Activated CD4-positive, alpha-beta T cell treated with anti-CD3 and anti-CD28 coated beads for 36 hours (primary cell): ENCODE data around the gene HIF1A. TPM values are rescaled to one million over a fixed set of nuclear protein-coding genes. Genes with fewer than 3 reads are reported as not detected.
A peak's percentile ranks its signal among the peaks of the same experiment; 100 is the strongest.
"Not testable (repeated sequence)": the region's sequence is repeated elsewhere in the genome, so short reads cannot be mapped to it uniquely, and the experiment has no call there.

Source experiments
- ATAC-seq: fragments of 200-7000 bp; cut with Tn5 transposase; one replicate; pipeline ENCODE4 v1.10.0; 2021; ENCODE audit warnings: mild to moderate bottlenecking, moderate library complexity
- CTCF ChIA-PET: fragments of 350-600 bp; sonication (Branson Sonifier 250); formaldehyde crosslinking; loops from one replicate; lab custom pipeline; 2021; ENCODE audit warnings: antibody characterized with exemption; lab: Charles Lee
- POLR2A ChIA-PET: fragments of 350-600 bp; sonication (Branson Sonifier 250); formaldehyde crosslinking; loops from one replicate; lab custom pipeline; 2021; ENCODE audit warnings: antibody characterized with exemption, inconsistent platforms; lab: Charles Lee
- DNase-seq: peaks from one replicate; pipeline ENCODE4 v3.0.0-alpha.2; 2020
- H3K27ac Mint-ChIP-seq: one replicate; pipeline ENCODE4 v1.8.0; 2021; ENCODE audit warnings: mixed read lengths
- H3K27me3 Mint-ChIP-seq: one replicate; pipeline ENCODE4 v1.8.0; 2021; ENCODE audit warnings: mixed read lengths
- H3K36me3 Mint-ChIP-seq: one replicate; pipeline ENCODE4 v1.8.0; 2021; ENCODE audit warnings: low read depth, mixed read lengths
- H3K4me1 Mint-ChIP-seq: one replicate; pipeline ENCODE4 v1.8.0; 2021; ENCODE audit warnings: mixed read lengths
- H3K4me3 Mint-ChIP-seq: one replicate; pipeline ENCODE4 v1.8.0; 2021; ENCODE audit warnings: mild to moderate bottlenecking, moderate library complexity, mixed read lengths
- H3K9me3 Mint-ChIP-seq: one replicate; pipeline ENCODE4 v1.8.0; 2021; ENCODE audit warnings: low read depth, mixed read lengths
- intact Hi-C, 2 experiments: fragments of 100-400 bp; cut with DNase I in 1 of 2; cut with micrococcal nuclease in 1 of 2; formaldehyde crosslinking; loops; one replicate each; pipeline versions ENCODE4 v1.14.2 to v1.15.1; 2022 to 2024; cut with DNase I, micrococcal nuclease
- total RNA-seq, 2 experiments: library from RNA; stranded (reverse); gene quantifications; one replicate each; pipeline ENCODE4 v1.2.3, GENCODE V29; 2021

HIF1A gene
- total RNA-seq, 2 experiments from 2014 or later, result 196 to 329 TPM

- ATAC-seq, result no peak
- POLR2A ChIA-PET, result interaction anchor here (0.6 to 1.3 kb wide), 4 partner anchors 9 to 194 kb away, joined by 3 to 5 read pairs (median 3); no protein-coding TSS in a partner anchor
- H3K4me3 Mint-ChIP-seq, result peak overlapping the region; percentile 31
These were observed 10.9 kb downstream of the HIF1A start for GRCh38 chr14:61706096-61706690.

DNA sequence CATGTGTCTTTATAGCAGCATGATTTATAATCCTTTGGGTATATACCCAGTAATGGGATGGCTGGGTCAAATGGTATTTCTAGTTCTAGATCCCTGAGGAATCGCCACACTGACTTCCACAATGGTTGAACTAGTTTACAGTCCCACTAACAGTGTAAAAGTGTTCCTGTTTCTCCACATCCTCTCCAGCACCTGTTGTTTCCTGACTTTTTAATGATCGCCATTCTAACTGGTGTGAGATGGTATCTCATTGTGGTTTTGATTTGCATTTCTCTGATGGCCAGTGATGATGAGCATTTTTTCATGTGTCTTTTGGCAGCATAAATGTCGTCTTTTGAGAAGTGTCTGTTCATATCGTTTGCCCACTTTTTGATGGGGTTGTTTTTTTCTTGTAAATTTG is 12.5 kb downstream of the HIF1A start:
- Mint-ChIP-seq H3K36me3 (peaks cover 52% of the 10 kb centered on the region), H3K4me1 (peaks cover 89% of the 10 kb centered on the region)
- CTCF ChIA-PET, POLR2A ChIA-PET, H3K27ac Mint-ChIP-seq, H3K9me3 Mint-ChIP-seq, ATAC-seq, H3K4me3 Mint-ChIP-seq, intact Hi-C loops, DNase-seq, H3K27me3 Mint-ChIP-seq: not testable (repeated sequence)

More at GRCh38 chr14:61706096-61706690, 10.9 kb downstream of the HIF1A start:
- intact Hi-C loops, result no loop called here
- peaks cover 2% of the 10 kb centered on the region for H3K9me3 Mint-ChIP-seq
- peaks cover 52% of the 10 kb centered on the region for H3K36me3 Mint-ChIP-seq
- CTCF ChIA-PET, result interaction anchor here (0.7 to 1.7 kb wide), 9 partner anchors 9 to 234 kb away, joined by 3 to 10 read pairs (median 4); no protein-coding TSS in a partner anchor
- H3K27me3 Mint-ChIP-seq, result no peaks in the 10 kb centered on the region
- no peak for DNase-seq
- H3K4me1 Mint-ChIP-seq, result peaks cover 87% of the 10 kb centered on the region
- H3K27ac Mint-ChIP-seq, result no peak overlapping the region

GRCh38 chr14:61708693-61709092 is 13.4 kb downstream of the HIF1A start:
- Mint-ChIP-seq H3K4me1 (peaks cover 89% of the 10 kb centered on the region), H3K4me3 (peak overlapping the region; percentile 11), H3K36me3 (peaks cover 50% of the 10 kb centered on the region)
- H3K27me3 Mint-ChIP-seq, DNase-seq, H3K9me3 Mint-ChIP-seq, POLR2A ChIA-PET, H3K27ac Mint-ChIP-seq, ATAC-seq, intact Hi-C loops: not testable (repeated sequence)
- CTCF ChIA-PET, result interaction anchor here (0.8 kb wide), 1 partner anchor 157 kb away, joined by 3 read pairs; no protein-coding TSS in a partner anchor

GRCh38 chr14:61710853-61711817 is 15.8 kb downstream of the HIF1A start:
- Mint-ChIP-seq H3K27me3 (no peaks in the 10 kb centered on the region), H3K36me3 (peaks cover 40% of the 10 kb centered on the region), H3K4me3 (peak overlapping the region; percentile 39), H3K9me3 (peaks cover 2% of the 10 kb centered on the region), H3K4me1 (peaks cover 89% of the 10 kb centered on the region), H3K27ac (peak overlapping the region; percentile 53)
- DNase-seq, result no peak
- ChIA-PET POLR2A (interaction anchor here (0.6 to 1.0 kb wide), 3 partner anchors 9 to 141 kb away, joined by 3 to 6 read pairs (median 4); no protein-coding TSS in a partner anchor), CTCF (interaction anchor here (1.0 to 2.9 kb wide), 4 partner anchors 9 to 126 kb away, joined by 3 to 12 read pairs (median 4); no protein-coding TSS in a partner anchor)
- intact Hi-C loops, result loop anchor here in 1 of 2 experiments (5.0 kb wide), 1 partner anchor 249 kb away; no protein-coding TSS in a partner anchor
- ATAC-seq, result peak; percentile 27

DNA sequence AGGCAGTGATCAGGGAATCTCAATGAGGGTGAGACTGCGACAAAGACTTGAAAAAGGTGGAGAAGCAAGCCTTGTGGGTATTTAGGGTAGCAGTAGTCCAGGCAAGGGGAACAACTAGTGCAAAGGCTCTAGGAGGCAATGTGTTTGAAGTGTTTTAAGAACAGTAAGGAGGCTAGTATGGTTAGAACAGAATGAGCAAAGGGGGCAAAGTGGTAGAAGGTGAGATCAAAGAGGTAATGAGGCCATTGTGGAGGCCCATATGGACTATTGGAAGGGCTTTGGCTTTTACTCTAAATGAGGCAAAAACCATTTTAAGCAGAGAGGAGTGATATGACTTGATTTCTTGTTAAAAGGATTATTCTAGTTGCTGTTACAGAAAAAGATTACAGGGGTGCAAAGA is 16.8 kb downstream of the HIF1A start:
- peaks cover 31% of the 10 kb centered on the region for H3K36me3 Mint-ChIP-seq
- peak; percentile 14 for ATAC-seq
- CTCF ChIA-PET, result interaction anchor here (0.7 to 2.9 kb wide), 2 partner anchors 8 to 210 kb away, joined by 3 to 12 read pairs; no protein-coding TSS in a partner anchor

GRCh38 chr14:61713724-61714437 is 18.6 kb downstream of the HIF1A start:
- peak overlapping the region; percentile 63 for H3K27ac Mint-ChIP-seq
- ATAC-seq (no peak), DNase-seq (no peak)
- intact Hi-C loops, result loop anchor here (2.0 to 5.0 kb wide), 2 partner anchors 17 to 252 kb away; no protein-coding TSS in a partner anchor
- peaks cover 94% of the 10 kb centered on the region for H3K4me1 Mint-ChIP-seq
- H3K9me3 Mint-ChIP-seq, result no peaks in the 10 kb centered on the region
- H3K36me3 Mint-ChIP-seq, result peaks cover 21% of the 10 kb centered on the region
- CTCF ChIA-PET, result interaction anchor here (0.6 to 5.8 kb wide), 3 partner anchors 14 to 244 kb away, joined by 3 to 14 read pairs (median 4); no protein-coding TSS in a partner anchor
- POLR2A ChIA-PET, result interaction anchor here (0.6 kb wide), 1 partner anchor 32 kb away, joined by 3 read pairs; no protein-coding TSS in a partner anchor
- no peak overlapping the region for H3K4me3 Mint-ChIP-seq
- H3K27me3 Mint-ChIP-seq, result no peaks in the 10 kb centered on the region

More for the DNA sequence above, 16.8 kb downstream of the HIF1A start:
- no peak for DNase-seq
- Mint-ChIP-seq H3K27ac (peak overlapping the region; percentile 63), H3K4me3 (peak overlapping the region; percentile 5), H3K27me3 (no peaks in the 10 kb centered on the region), H3K4me1 (peaks cover 89% of the 10 kb centered on the region), H3K9me3 (peaks cover 2% of the 10 kb centered on the region)
- POLR2A ChIA-PET, result no interaction called here
- intact Hi-C loops, result loop anchor here (2.0 to 5.0 kb wide), 2 partner anchors 15 to 250 kb away; no protein-coding TSS in a partner anchor

- no peak for DNase-seq
- H3K9me3 Mint-ChIP-seq, result no peaks in the 10 kb centered on the region
These were observed 21.6 kb downstream of the HIF1A start for GRCh38 chr14:61716956-61717355.

DNA sequence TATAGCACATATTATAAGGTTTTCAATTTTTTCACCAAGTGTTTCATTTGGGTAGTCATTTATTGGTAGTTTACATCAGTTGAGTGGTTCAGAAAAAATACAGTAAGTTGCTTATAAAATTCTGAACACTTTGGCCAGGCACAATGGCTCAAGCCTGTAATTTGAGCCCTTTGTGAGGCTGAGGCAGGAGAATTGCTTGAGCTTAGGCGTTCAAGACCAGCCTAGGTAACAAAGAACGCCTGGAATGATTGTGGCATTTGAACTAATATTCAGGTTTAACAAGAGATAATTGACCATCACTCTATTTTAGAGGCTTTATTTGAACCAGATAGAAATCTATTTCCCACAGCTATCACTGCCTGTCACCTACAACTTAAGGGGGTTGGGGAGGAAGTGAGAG is 22.7 kb downstream of the HIF1A start:
- Mint-ChIP-seq H3K27ac (peak overlapping the region; percentile 19), H3K4me1 (peaks cover 86% of the 10 kb centered on the region), H3K4me3 (no peak overlapping the region), H3K27me3 (no peaks in the 10 kb centered on the region), H3K36me3 (peaks cover 31% of the 10 kb centered on the region), H3K9me3 (no peaks in the 10 kb centered on the region)
- ATAC-seq (no peak), DNase-seq (no peak)
- CTCF ChIA-PET, result interaction anchor here (0.6 to 5.8 kb wide), 5 partner anchors 11 to 119 kb away, joined by 3 to 14 read pairs (median 4); no protein-coding TSS in a partner anchor
- intact Hi-C loops, result loop anchor here in 1 of 2 experiments (2.0 kb wide), 1 partner anchor 19 kb away; no protein-coding TSS in a partner anchor
- POLR2A ChIA-PET, result no interaction called here

More at GRCh38 chr14:61716956-61717355, 21.6 kb downstream of the HIF1A start:
- Mint-ChIP-seq H3K27ac (peak overlapping the region; percentile 65), H3K36me3 (peaks cover 27% of the 10 kb centered on the region), H3K27me3 (no peaks in the 10 kb centered on the region), H3K4me3 (no peak overlapping the region), H3K4me1 (peaks cover 92% of the 10 kb centered on the region)
- no peak for ATAC-seq
- ChIA-PET POLR2A (no interaction called here), CTCF (interaction anchor here (0.6 to 5.8 kb wide), 7 partner anchors 11 to 241 kb away, joined by 3 to 14 read pairs (median 8); no protein-coding TSS in a partner anchor)
- intact Hi-C loops, result no loop called here

DNA sequence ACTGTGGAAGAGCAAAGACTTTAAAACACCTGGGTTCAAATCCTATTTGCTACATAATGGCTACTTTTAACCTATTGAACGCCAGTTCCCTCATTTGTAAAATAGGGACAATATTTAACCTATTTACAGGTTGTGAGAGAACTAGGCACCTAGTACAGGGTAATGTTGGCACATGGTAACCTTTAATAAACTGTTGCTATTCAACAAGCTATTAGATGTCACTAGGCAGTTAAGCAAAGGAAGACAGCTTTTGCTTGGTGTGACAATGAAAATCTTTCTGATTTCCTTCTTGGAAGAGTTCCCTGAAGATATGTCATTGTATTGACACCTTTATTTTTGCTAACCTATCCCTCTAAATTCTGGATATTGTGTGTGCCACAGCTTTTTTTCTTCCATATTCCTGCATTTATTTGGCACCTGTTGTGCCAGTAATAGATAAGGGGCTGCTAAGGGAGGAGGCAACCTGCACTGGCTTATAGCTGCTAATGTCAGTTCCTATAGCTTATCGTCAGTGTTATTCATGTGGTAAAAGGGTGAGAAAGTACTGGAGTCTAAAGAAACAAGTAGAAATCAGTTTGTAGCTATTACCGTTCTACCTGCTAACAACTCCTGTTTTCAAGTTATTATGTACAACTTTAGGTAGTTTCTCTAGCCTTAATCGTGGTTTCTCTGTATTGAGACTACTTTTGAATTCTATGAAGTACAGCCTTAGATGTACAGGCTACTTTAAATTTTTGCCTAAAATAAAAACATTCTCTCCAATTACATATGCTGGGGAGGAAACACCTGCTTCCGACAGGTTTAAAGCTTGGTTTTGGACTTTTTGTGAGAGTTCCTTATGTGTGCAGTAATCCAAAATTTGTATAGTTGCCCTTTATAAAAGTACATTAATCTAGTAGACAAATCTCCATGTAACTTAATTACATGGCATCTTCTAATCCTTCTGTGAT is 24.3 kb downstream of the HIF1A start:
- Mint-ChIP-seq H3K27ac (peak overlapping the region; percentile 81), H3K4me3 (peak overlapping the region; percentile 41), H3K27me3 (no peaks in the 10 kb centered on the region), H3K36me3 (peaks cover 38% of the 10 kb centered on the region), H3K9me3 (no peaks in the 10 kb centered on the region), H3K4me1 (peaks cover 83% of the 10 kb centered on the region)
- ChIA-PET POLR2A (interaction anchor here (0.9 to 1.6 kb wide), 3 partner anchors 9 to 24 kb away, joined by 4 to 8 read pairs (median 4); no protein-coding TSS in a partner anchor), CTCF (interaction anchor here (0.7 to 5.8 kb wide), 17 partner anchors 8 to 434 kb away, joined by 3 to 14 read pairs (median 4); no protein-coding TSS in a partner anchor)
- DNase-seq (no peak), ATAC-seq (peak; percentile 52)
- intact Hi-C loops, result loop anchor here in 1 of 2 experiments (2.0 kb wide), 1 partner anchor 21 kb away; no protein-coding TSS in a partner anchor
